Measurements from ENCODE around the gene APBB2. TPM values are rescaled to one million over a fixed set of nuclear protein-coding genes. Genes with fewer than 3 reads are reported as not detected.
A peak's percentile ranks its signal among the peaks of the same experiment; 100 is the strongest.
"Not testable (repeated sequence)": the region's sequence is repeated elsewhere in the genome, so short reads cannot be mapped to it uniquely, and the experiment has no call there.

Gene APBB2
- total and polyA plus RNA-seq, 2 experiments from 2014 or later: 35.8 to 74.8 TPM

- no peak for TF ChIP-seq ETS1 (IDR thresholded peaks at IDR 0.05)
- no peak for TF ChIP-seq ZNF331 (CRISPR knock-in tag; IDR thresholded peaks at IDR 0.05; ENCODE audit: low read depth)
- no peak for TF ChIP-seq ZNF114 (CRISPR knock-in tag; IDR thresholded peaks at IDR 0.05)
- no peak for TF ChIP-seq JUNB (IDR thresholded peaks at IDR 0.05; ENCODE audit: unreplicated experiment)
- no peak for TF ChIP-seq POLR2AphosphoS5 (IDR thresholded peaks at IDR 0.05; ENCODE audit: low read depth)
- TF ChIP-seq CREB1 (CRISPR knock-in tag; IDR thresholded peaks at IDR 0.05; ENCODE audit: low read depth): no peak
- no peak for TF ChIP-seq REST (IDR thresholded peaks at IDR 0.05; ENCODE audit: unreplicated experiment)
- no peak for TF ChIP-seq STAT1 (IDR thresholded peaks at IDR 0.05; ENCODE audit: unreplicated experiment)
- no peak for TF ChIP-seq EZH2 (IDR thresholded peaks at IDR 0.05; ENCODE audit: low read depth, unreplicated experiment)
- DNase-seq (ENCODE audit: low spot score) (no peak), ATAC-seq (no peak)
- Histone ChIP-seq H3K36me3 (ENCODE audit: insufficient read depth) (peaks cover 30% of the 10 kb centered on the region), H3K27ac (ENCODE audit: low read depth) (no peak overlapping the region), H3K79me2 (replicated peaks; ENCODE audit: insufficient read depth) (no peaks in the 10 kb centered on the region), H2AFZ (no peak overlapping the region), H3K4me1 (ENCODE audit: insufficient read depth) (no peaks in the 10 kb centered on the region), H3K9me2 (ENCODE audit: insufficient read depth) (no peaks in the 10 kb centered on the region), H3K4me3 (no peak overlapping the region), H3K4me2 (no peak overlapping the region), H4K20me1 (replicated peaks; ENCODE audit: insufficient read depth) (0 out of 2 replicates have a peak, but pooled peaks cover 2% of the 10 kb centered on the region), H3K27me3 (ENCODE audit: insufficient read depth) (no peaks in the 10 kb centered on the region), H3F3A (replicated peaks; ENCODE audit: low read depth) (no peaks in the 10 kb centered on the region)
- no peak overlapping the region for H3K4me3 Mint-ChIP-seq
- H3K9me3 Mint-ChIP-seq: no peaks in the 10 kb centered on the region
- no peaks in the 10 kb centered on the region for H3K27me3 Mint-ChIP-seq (ENCODE audit: insufficient read depth, low read depth, poor library complexity)
- H3K4me1 Mint-ChIP-seq: no peaks in the 10 kb centered on the region
- H3K27ac Mint-ChIP-seq: no peak overlapping the region
- H3K36me3 Mint-ChIP-seq (ENCODE audit: low read depth): peaks cover 69% of the 10 kb centered on the region
These were observed 391.7 kb downstream of the APBB2 start for GRCh38 chr4:40822420-40823166.

- Mint-ChIP-seq H3K27ac (0 out of 2 replicates have a peak overlapping the region, but pooled peaks have one; percentile 14), H3K27me3 (ENCODE audit: insufficient read depth, low read depth, poor library complexity) (no peaks in the 10 kb centered on the region), H3K4me3 (no peak overlapping the region), H3K36me3 (ENCODE audit: low read depth) (peaks cover 61% of the 10 kb centered on the region), H3K9me3 (no peaks in the 10 kb centered on the region), H3K4me1 (no peaks in the 10 kb centered on the region)
- no peak overlapping the region for H3K27ac ChIP-seq (ENCODE audit: low read depth)
- DNase-seq (ENCODE audit: low spot score): no peak
- no peak for ATAC-seq
- H2AFZ ChIP-seq: no peak overlapping the region
- TF ChIP-seq EZH2phosphoT487 (IDR thresholded peaks at IDR 0.05; ENCODE audit: unreplicated experiment) (no peak), EZH2 (IDR thresholded peaks at IDR 0.05; ENCODE audit: low read depth, unreplicated experiment) (no peak)
- no peaks in the 10 kb centered on the region for H3K9me2 ChIP-seq (ENCODE audit: insufficient read depth)
- H3K4me1 ChIP-seq (ENCODE audit: insufficient read depth): no peaks in the 10 kb centered on the region
- H3K79me2 ChIP-seq (replicated peaks; ENCODE audit: insufficient read depth): no peaks in the 10 kb centered on the region
- H3K4me2 ChIP-seq: no peak overlapping the region
- no peaks in the 10 kb centered on the region for H3K27me3 ChIP-seq (ENCODE audit: insufficient read depth)
- no peaks in the 10 kb centered on the region for H3F3A ChIP-seq (replicated peaks; ENCODE audit: low read depth)
- peaks cover 39% of the 10 kb centered on the region for H3K36me3 ChIP-seq (ENCODE audit: insufficient read depth)
- H4K20me1 ChIP-seq (replicated peaks; ENCODE audit: insufficient read depth): no peaks in the 10 kb centered on the region
- no peak overlapping the region for H3K4me3 ChIP-seq
These were observed 394.2 kb downstream of the APBB2 start for GRCh38 chr4:40820101-40820500.

GRCh38 chr4:40817157-40817556, 397.2 kb downstream of the APBB2 start:
- not testable (repeated sequence) for ATAC-seq; H3K27ac Mint-ChIP-seq; H3F3A ChIP-seq (replicated peaks; ENCODE audit: low read depth); H3K27me3 ChIP-seq (ENCODE audit: insufficient read depth); H3K9me2 ChIP-seq (ENCODE audit: insufficient read depth); H3K9me3 Mint-ChIP-seq; H3K4me3 ChIP-seq; H3K27ac ChIP-seq (ENCODE audit: low read depth); H3K79me2 ChIP-seq (replicated peaks; ENCODE audit: insufficient read depth); H3K4me3 Mint-ChIP-seq; H4K20me1 ChIP-seq (replicated peaks; ENCODE audit: insufficient read depth); H3K4me1 ChIP-seq (ENCODE audit: insufficient read depth); DNase-seq (ENCODE audit: low spot score); H3K27me3 Mint-ChIP-seq (ENCODE audit: insufficient read depth, low read depth, poor library complexity); H3K4me1 Mint-ChIP-seq; H3K4me2 ChIP-seq; H2AFZ ChIP-seq
- peaks cover 48% of the 10 kb centered on the region for H3K36me3 Mint-ChIP-seq (ENCODE audit: low read depth)
- peaks cover 35% of the 10 kb centered on the region for H3K36me3 ChIP-seq (ENCODE audit: insufficient read depth)
